ENCODE data around the gene BACE2.

GRCh38 chr21:41130883-41131282 is 37.1 kb upstream of the BACE2 start:
- TF ChIP-seq EZH2phosphoT487 (IDR thresholded peaks at IDR 0.05; ENCODE audit: borderline replicate concordance) (no peak), SP1 (IDR thresholded peaks at IDR 0.05; ENCODE audit: low read depth) (no peak), EZH2 (IDR thresholded peaks at IDR 0.05) (no peak), RAD21 (IDR thresholded peaks at IDR 0.05; ENCODE audit: low read depth) (no peak), POLR2AphosphoS5 (IDR thresholded peaks at IDR 0.05; ENCODE audit: low read depth, low read length) (no peak), POLR2A (IDR thresholded peaks at IDR 0.05; ENCODE audit: borderline replicate concordance, extremely low read depth, insufficient read depth, insufficient read length) (no peak), SRF (IDR thresholded peaks at IDR 0.05; ENCODE audit: low read depth) (no peak), TCF7L2 (IDR thresholded peaks at IDR 0.05; ENCODE audit: borderline replicate concordance, extremely low read depth, insufficient read depth, insufficient read length) (no peak), CEBPB (IDR thresholded peaks at IDR 0.05; ENCODE audit: low read depth) (no peak)
- TF ChIP-seq, protein P1, sequence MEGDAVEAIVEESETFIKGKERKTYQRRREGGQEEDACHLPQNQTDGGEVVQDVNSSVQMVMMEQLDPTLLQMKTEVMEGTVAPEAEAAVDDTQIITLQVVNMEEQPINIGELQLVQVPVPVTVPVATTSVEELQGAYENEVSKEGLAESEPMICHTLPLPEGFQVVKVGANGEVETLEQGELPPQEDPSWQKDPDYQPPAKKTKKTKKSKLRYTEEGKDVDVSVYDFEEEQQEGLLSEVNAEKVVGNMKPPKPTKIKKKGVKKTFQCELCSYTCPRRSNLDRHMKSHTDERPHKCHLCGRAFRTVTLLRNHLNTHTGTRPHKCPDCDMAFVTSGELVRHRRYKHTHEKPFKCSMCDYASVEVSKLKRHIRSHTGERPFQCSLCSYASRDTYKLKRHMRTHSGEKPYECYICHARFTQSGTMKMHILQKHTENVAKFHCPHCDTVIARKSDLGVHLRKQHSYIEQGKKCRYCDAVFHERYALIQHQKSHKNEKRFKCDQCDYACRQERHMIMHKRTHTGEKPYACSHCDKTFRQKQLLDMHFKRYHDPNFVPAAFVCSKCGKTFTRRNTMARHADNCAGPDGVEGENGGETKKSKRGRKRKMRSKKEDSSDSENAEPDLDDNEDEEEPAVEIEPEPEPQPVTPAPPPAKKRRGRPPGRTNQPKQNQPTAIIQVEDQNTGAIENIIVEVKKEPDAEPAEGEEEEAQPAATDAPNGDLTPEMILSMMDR (IDR thresholded peaks at IDR 0.05 in 2 of 3, conservative IDR thresholded peaks at IDR 0.05 in 1 of 3; ENCODE audit: borderline replicate concordance in 1 of 3, insufficient read depth in 1 of 3, low read depth in 2 of 3, low read length in 2 of 3) = no peak
- TF ChIP-seq, protein P2, sequence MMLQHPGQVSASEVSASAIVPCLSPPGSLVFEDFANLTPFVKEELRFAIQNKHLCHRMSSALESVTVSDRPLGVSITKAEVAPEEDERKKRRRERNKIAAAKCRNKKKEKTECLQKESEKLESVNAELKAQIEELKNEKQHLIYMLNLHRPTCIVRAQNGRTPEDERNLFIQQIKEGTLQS (IDR thresholded peaks at IDR 0.05) = no peak

Measured in HCT116 (cell line).